Measurements from ENCODE around the gene EPHA8.

- TF ChIP-seq CTCF (IDR thresholded peaks at IDR 0.05; ENCODE audit: insufficient read depth, low read depth, low read length): no peak
- no peak for TF ChIP-seq EZH2 (IDR thresholded peaks at IDR 0.05; ENCODE audit: insufficient read depth, low read length)
Observed at GRCh38 chr1:22588899-22589422, 25.7 kb downstream of the EPHA8 start.

All from astrocyte (in vitro differentiated cells and primary cell).